ENCODE data around the gene TEX26. TPM values are rescaled to one million over a fixed set of nuclear protein-coding genes. Genes with fewer than 3 reads are reported as not detected.

The TEX26 gene
- total and polyA plus RNA-seq, 2 of the 4 experiments (the other 2 are of a cell fraction) = not detected

GRCh38 chr13:30927595-30927994, 4.9 kb upstream of the TEX26 start:
- Histone ChIP-seq H3K9me3 (ENCODE audit: control insufficient read depth, insufficient read depth, low read length) (no peaks in the 10 kb centered on the region), H4K8ac (ENCODE audit: low read depth in 2 of 2, low read length in 2 of 2) (no peak overlapping the region), H4K91ac (ENCODE audit: insufficient read depth, low read depth, low read length) (no peak overlapping the region), H3K4me3 (ENCODE audit: insufficient read depth, low read depth, low read length) (no peak overlapping the region), H4K20me1 (ENCODE audit: insufficient read depth, low read length) (no peaks in the 10 kb centered on the region), H3K79me1 (ENCODE audit: low read depth in 1 of 2, low read length in 2 of 2) (no peaks in the 10 kb centered on the region), H3K4me2 (ENCODE audit: low read depth, low read length) (no peak overlapping the region), H3K56ac (ENCODE audit: extremely low read depth, insufficient read depth, low read length) (no peak overlapping the region), H3K4ac (ENCODE audit: low read depth, low read length) (no peak overlapping the region), H4K5ac (ENCODE audit: low read depth, low read length) (no peak overlapping the region), H3K23ac (ENCODE audit: low read depth, low read length) (no peak overlapping the region), H2BK15ac (ENCODE audit: low read depth, low read length) (no peak overlapping the region), H3K9me1 (ENCODE audit: insufficient read depth, low read length) (no peaks in the 10 kb centered on the region), H2AFZ (replicated peaks; ENCODE audit: low read length, poor library complexity) (no peak overlapping the region), H3K36me3 (ENCODE audit: control insufficient read depth, insufficient read depth, low read length) (no peaks in the 10 kb centered on the region), H3K27me3 (ENCODE audit: control insufficient read depth, insufficient read depth, low read length) (peaks cover 10% of the 10 kb centered on the region), H3K14ac (replicated peaks; ENCODE audit: low read depth, low read length) (no peak overlapping the region), H2BK20ac (ENCODE audit: low read depth, low read length) (no peak overlapping the region), H3K9ac (ENCODE audit: low read depth, low read length) (no peak overlapping the region), H2BK5ac (ENCODE audit: low read depth, low read length, poor library complexity, severe bottlenecking) (no peak overlapping the region), H3K27ac (ENCODE audit: insufficient read depth, low read length) (no peak overlapping the region), H2AK9ac (replicated peaks; ENCODE audit: low read depth, low read length, poor library complexity) (no peak overlapping the region), H2BK120ac (ENCODE audit: low read depth, low read length) (no peak overlapping the region), H2AK5ac (ENCODE audit: low read depth, low read length) (no peak overlapping the region), H3K18ac (ENCODE audit: low read depth, low read length) (no peak overlapping the region), H3K4me1 (ENCODE audit: control insufficient read depth, insufficient read depth, low read length) (no peaks in the 10 kb centered on the region)
- ATAC-seq (ENCODE audit: low read depth) = no peak
- WGBS, 2 experiments (ENCODE audit: extremely low coverage in 2 of 2, insufficient read length in 1 of 2) = no CpG with 5 or more reads among the region's 1 CpG
- BruUV-seq (replicated peaks) = no TSS peak
- TF ChIP-seq CHD1 (IDR thresholded peaks at IDR 0.05; ENCODE audit: low read depth, low read length) (no peak), BHLHE40 (IDR thresholded peaks at IDR 0.05; ENCODE audit: low read depth, low read length) (no peak), POLR2A (IDR thresholded peaks at IDR 0.05; ENCODE audit: low read depth, low read length) (no peak), CEBPB (IDR thresholded peaks at IDR 0.05; ENCODE audit: low read depth, low read length) (no peak), RAD21 (IDR thresholded peaks at IDR 0.05; ENCODE audit: low read length) (no peak), ELK1 (IDR thresholded peaks at IDR 0.05; ENCODE audit: borderline replicate concordance, low read depth, low read length) (no peak), MXI1 (IDR thresholded peaks at IDR 0.05; ENCODE audit: borderline replicate concordance, low read depth, low read length) (no peak), USF2 (IDR thresholded peaks at IDR 0.05; ENCODE audit: low read depth, low read length) (no peak), MAFK (IDR thresholded peaks at IDR 0.05; ENCODE audit: low read depth, low read length) (no peak), CTCF (conservative IDR thresholded peaks at IDR 0.05; ENCODE audit: low read depth, low read length) (no peak), RFX5 (IDR thresholded peaks at IDR 0.05; ENCODE audit: low read depth, low read length) (no peak), RCOR1 (IDR thresholded peaks at IDR 0.05; ENCODE audit: insufficient replicate concordance, low read length) (no peak)
- in situ Hi-C loops (cut with MboI; ENCODE audit: low sequenced_read_pairs) = no loop called here
- POLR2A ChIA-PET (ENCODE audit: unreplicated experiment) = no interaction called here
- intact Hi-C loops (cut with micrococcal nuclease) = no loop called here
- dilution Hi-C loops (cut with HindIII; ENCODE audit: low sequenced_read_pairs, unreplicated experiment) = no loop called here
- DNase-seq = no peak
- CTCF ChIA-PET = no interaction called here

All from IMR-90 (cell line).